GM23338 (cell line): ENCODE results near the gene PHF23. TPM values are rescaled to one million over a fixed set of nuclear protein-coding genes. Genes with fewer than 3 reads are reported as not detected.

Source experiments
- ATAC-seq: fragments of 200-7000 bp; cut with Tn5 transposase; 3 replicates; pipeline ENCODE4 v1.9.1; 2020
- DNase-seq: peaks from one replicate; pipeline ENCODE4 v3.0.0-alpha.2; 2015; ENCODE audit warnings: low spot score
- H2AFZ ChIP-seq: fragments of 200-600 bp; sonication (generic); 2 replicates; pipeline ENCODE4 v1.8.0; 2016; ENCODE audit warnings: antibody characterized with exemption, mild to moderate bottlenecking, moderate library complexity
- H3F3A ChIP-seq: fragments of 200-600 bp; sonication (generic); replicated peaks from 2 replicates; pipeline ENCODE4 v1.8.0; 2017; ENCODE audit warnings: antibody characterized with exemption, mixed run types, low read depth
- H3K27ac ChIP-seq: fragments of 200-600 bp; sonication (generic); 2 replicates; pipeline ENCODE4 v1.6.1; 2016; ENCODE audit warnings: low read depth
- H3K27me3 ChIP-seq: fragments of 200-600 bp; sonication (generic); 2 replicates; pipeline ENCODE4 v1.8.0; 2016; ENCODE audit warnings: mild to moderate bottlenecking, mixed run types, moderate library complexity; ENCODE audit not compliant: insufficient read depth
- H3K36me3 ChIP-seq: fragments of 200-600 bp; sonication (generic); 2 replicates; pipeline ENCODE4 v1.8.0; 2016; ENCODE audit warnings: mild to moderate bottlenecking; ENCODE audit not compliant: insufficient read depth
- H3K4me1 ChIP-seq: fragments of 200-600 bp; sonication (generic); 2 replicates; pipeline ENCODE4 v1.8.0; 2016; ENCODE audit warnings: mild to moderate bottlenecking, moderate library complexity; ENCODE audit not compliant: insufficient read depth
- H3K4me2 ChIP-seq: fragments of 200-600 bp; sonication (generic); 2 replicates; pipeline ENCODE4 v1.7.1; 2017; ENCODE audit warnings: mixed run types
- H3K4me3 ChIP-seq: fragments of 200-600 bp; sonication (generic); 2 replicates; pipeline ENCODE4 v1.6.1; 2016; ENCODE audit warnings: mixed run types
- H3K79me2 ChIP-seq: fragments of 200-600 bp; sonication (generic); replicated peaks from 2 replicates; pipeline ENCODE4 v1.8.0; 2017; ENCODE audit warnings: mild to moderate bottlenecking; ENCODE audit not compliant: insufficient read depth
- H3K9me2 ChIP-seq: fragments of 200-600 bp; sonication (generic); 2 replicates; pipeline ENCODE4 v1.8.0; 2017; ENCODE audit not compliant: insufficient read depth
- H4K20me1 ChIP-seq: fragments of 200-600 bp; sonication (generic); replicated peaks from 2 replicates; pipeline ENCODE4 v1.8.0; 2017; ENCODE audit warnings: mild to moderate bottlenecking; ENCODE audit not compliant: insufficient read depth
- H3K27ac Mint-ChIP-seq: 2 replicates; pipeline ENCODE4 v1.8.0; 2020; ENCODE audit warnings: inconsistent platforms, mild to moderate bottlenecking, moderate library complexity, mixed read lengths
- H3K27me3 Mint-ChIP-seq: 3 replicates; pipeline ENCODE4 v1.8.0; 2022; ENCODE audit warnings: low read depth, mild to moderate bottlenecking, moderate library complexity, mixed read lengths, inconsistent platforms; ENCODE audit not compliant: insufficient read depth, poor library complexity
- H3K36me3 Mint-ChIP-seq: 3 replicates; pipeline ENCODE4 v1.8.0; 2021; ENCODE audit warnings: low read depth, mild to moderate bottlenecking, inconsistent platforms, moderate library complexity, mixed read lengths
- H3K4me1 Mint-ChIP-seq: 3 replicates; pipeline ENCODE4 v1.8.0; 2020; ENCODE audit warnings: mild to moderate bottlenecking, inconsistent platforms, mixed read lengths
- H3K4me3 Mint-ChIP-seq: 3 replicates; pipeline ENCODE4 v1.8.0; 2021; ENCODE audit warnings: moderate library complexity, mild to moderate bottlenecking, inconsistent platforms, mixed read lengths
- H3K9me3 Mint-ChIP-seq: 3 replicates; pipeline ENCODE4 v1.8.0; 2020; ENCODE audit warnings: moderate library complexity, mild to moderate bottlenecking, inconsistent platforms, mixed read lengths
- CREB1 ChIP-seq: fragments of 250-450 bp; sonication (Bioruptor Pico); IDR thresholded peaks from 2 replicates; pipeline ENCODE4 v1.5.0; 2020; ENCODE audit warnings: low read depth, mild to moderate bottlenecking, moderate library complexity
- CTCF ChIP-seq, 2 experiments: fragments of 200-600 bp in 1 of 2; sonication (generic) in 1 of 2; conservative IDR thresholded peaks; 2 replicates each; pipeline versions ENCODE4 v1.5.1 to v1.6.1; 2016 to 2017; ENCODE audit warnings: antibody characterized with exemption in 2 of 2, low read depth in 2 of 2, mild to moderate bottlenecking in 2 of 2, moderate library complexity in 1 of 2
- ETS1 ChIP-seq: IDR thresholded peaks from 2 replicates; pipeline ENCODE4 v1.6.1; 2016; ENCODE audit warnings: antibody characterized with exemption
- EZH2 ChIP-seq: fragments of 200-600 bp; sonication (generic); IDR thresholded peaks from one replicate; pipeline ENCODE4 v1.8.0; 2017; ENCODE audit warnings: antibody characterized with exemption, mild to moderate bottlenecking, low read depth; ENCODE audit not compliant: unreplicated experiment
- EZH2phosphoT487 ChIP-seq: fragments of 200-600 bp; sonication (generic); IDR thresholded peaks from one replicate; pipeline ENCODE4 v1.8.1; 2018; ENCODE audit warnings: antibody characterized with exemption; ENCODE audit not compliant: unreplicated experiment
- JUNB ChIP-seq: IDR thresholded peaks from one replicate; pipeline ENCODE4 v1.6.1; 2016; ENCODE audit warnings: antibody characterized with exemption; ENCODE audit not compliant: unreplicated experiment
- NANOG ChIP-seq: IDR thresholded peaks from 2 replicates; pipeline ENCODE4 v1.6.1; 2016; ENCODE audit warnings: antibody characterized with exemption, borderline replicate concordance
- POLR2AphosphoS5 ChIP-seq: IDR thresholded peaks from 2 replicates; pipeline ENCODE4 v1.6.1; 2016; ENCODE audit warnings: antibody characterized with exemption, low read depth
- REST ChIP-seq: IDR thresholded peaks from one replicate; pipeline ENCODE4 v1.6.1; 2018; ENCODE audit warnings: antibody characterized with exemption; ENCODE audit not compliant: unreplicated experiment
- STAT1 ChIP-seq: IDR thresholded peaks from one replicate; pipeline ENCODE4 v1.6.1; 2016; ENCODE audit warnings: antibody characterized with exemption; ENCODE audit not compliant: unreplicated experiment
- ZNF114 ChIP-seq: fragments of 250-450 bp; sonication (Bioruptor Pico); IDR thresholded peaks from 2 replicates; pipeline ENCODE4 v1.5.0; 2020; ENCODE audit warnings: mild to moderate bottlenecking, moderate library complexity
- ZNF331 ChIP-seq: fragments of 250-450 bp; sonication (Bioruptor Pico); IDR thresholded peaks from 2 replicates; pipeline ENCODE4 v1.5.0; 2020; ENCODE audit warnings: low read depth, mild to moderate bottlenecking, moderate library complexity
- ZNF462 ChIP-seq: fragments of 250-450 bp; sonication (Bioruptor Pico); IDR thresholded peaks from 2 replicates; pipeline ENCODE4 v1.5.0; 2020; ENCODE audit warnings: mild to moderate bottlenecking, moderate library complexity
- polyA plus RNA-seq: library from polyadenylated mRNA; unstranded; fragments of >200 nt; fragmentation: Nextera tagmentation; extraction: Ambion mirVana; gene quantifications from 2 replicates; pipeline ENCODE4 v1.2.1, GENCODE V29; 2016
- total RNA-seq: library from RNA; depleted of rRNA; stranded (reverse); fragments of >200 nt; shearing (Covaris generic); gene quantifications from 2 replicates; pipeline ENCODE4 v1.2.3, GENCODE V29; 2014

Gene PHF23
- total and polyA plus RNA-seq, 2 experiments from 2014 or later, result 35.4 to 51.0 TPM

- no peak for DNase-seq
- peaks cover 29% of the 10 kb centered on the region for H4K20me1 ChIP-seq
These were observed 16.3 kb downstream of the PHF23 start for GRCh38 chr17:7222972-7223292.

More at GRCh38 chr17:7222972-7223292, 16.3 kb downstream of the PHF23 start:
- TF ChIP-seq ZNF331 (CRISPR knock-in tag) (no peak), ETS1 (no peak), STAT1 (no peak), CREB1 (no peak), EZH2phosphoT487 (no peak), ZNF462 (no peak), NANOG (no peak), CTCF (conservative IDR thresholded peaks at IDR 0.05; ENCODE audit: low read depth in 2 of 2) (no peak), ZNF114 (CRISPR knock-in tag) (no peak), REST (no peak), EZH2 (no peak), POLR2AphosphoS5 (no peak), JUNB (no peak)
- Mint-ChIP-seq H3K36me3 (peaks cover 67% of the 10 kb centered on the region), H3K4me1 (peaks cover 29% of the 10 kb centered on the region), H3K27ac (no peak overlapping the region), H3K9me3 (no peaks in the 10 kb centered on the region; the same call in 2 of the 3 replicates), H3K4me3 (no peak overlapping the region), H3K27me3 (peaks cover 53% of the 10 kb centered on the region)
- no peaks in the 10 kb centered on the region for H3K9me2 ChIP-seq
- H3K27ac ChIP-seq, result no peak overlapping the region
- ATAC-seq, result no peak
- H3F3A ChIP-seq, result peaks cover 19% of the 10 kb centered on the region
- no peaks in the 10 kb centered on the region for H3K27me3 ChIP-seq
- H3K4me3 ChIP-seq, result no peak overlapping the region
- no peak overlapping the region for H2AFZ ChIP-seq
- peaks cover 24% of the 10 kb centered on the region for H3K4me1 ChIP-seq
- peaks cover 11% of the 10 kb centered on the region; the same call in 1 of the 2 replicates for H3K36me3 ChIP-seq
- no peaks in the 10 kb centered on the region; the same call in 1 of the 2 replicates for H3K79me2 ChIP-seq
- no peak overlapping the region for H3K4me2 ChIP-seq
